NOMO-1 treated with dmso at 0.1 percent for 144 hours (cell line): ENCODE measurements around the gene NFX1.
"Not testable (repeated sequence)": the region's sequence is repeated elsewhere in the genome, so short reads cannot be mapped to it uniquely, and the experiment has no call there.

Experiments used
- DNase-seq: peaks from one replicate; lab custom pipeline; 2025; ENCODE audit not compliant: unreplicated experiment; lab: John Stamatoyannopoulos, UW

Gene NFX1

DNA sequence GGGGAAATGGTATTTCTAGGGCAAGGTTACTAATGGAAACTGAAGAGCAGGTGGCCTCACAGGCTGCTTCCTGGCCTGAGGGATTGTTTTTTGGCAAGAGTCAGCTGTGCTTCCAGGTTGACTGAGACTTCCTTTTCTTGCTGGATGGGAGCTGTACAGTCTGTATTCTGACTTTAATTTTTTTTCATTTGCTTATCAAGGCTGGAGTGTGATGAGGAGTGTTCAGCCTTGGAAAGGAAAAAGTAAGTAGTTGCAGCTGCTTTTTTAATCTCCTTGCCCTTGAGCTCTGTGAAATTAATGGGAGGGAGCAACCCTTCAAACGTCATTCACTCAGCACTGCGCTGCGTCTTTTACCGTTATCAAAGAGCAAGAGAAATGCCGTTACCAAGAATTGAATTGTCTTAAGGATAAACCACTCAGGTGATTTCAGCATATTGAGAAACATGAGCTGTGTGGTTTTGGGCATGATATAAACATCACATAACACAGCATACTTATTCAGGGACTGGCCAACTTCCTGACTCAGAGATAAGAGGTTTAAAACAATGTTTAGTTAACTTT is 64.4 kb downstream of the NFX1 start:
- DNase-seq, result no peak

DNA sequence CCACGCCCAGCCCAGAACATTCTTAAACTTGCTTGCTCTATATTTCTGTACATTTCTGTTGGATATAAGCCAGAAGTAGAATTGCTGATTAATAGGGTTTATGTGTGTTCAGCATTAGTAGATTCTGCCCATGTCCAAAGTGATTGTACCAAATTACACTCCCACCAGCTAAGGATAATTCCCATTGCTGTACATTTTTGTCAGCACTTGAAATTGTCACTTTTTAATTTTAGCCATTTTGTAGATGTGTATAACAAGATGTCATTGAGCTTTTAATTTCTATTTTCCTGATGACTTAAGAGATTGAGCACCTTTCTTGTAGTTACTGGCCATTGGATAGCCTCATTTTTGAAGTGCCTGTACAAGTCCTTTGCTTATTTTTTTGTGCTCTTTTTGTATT is 65.6 kb downstream of the NFX1 start:
- DNase-seq, result no peak

DNA sequence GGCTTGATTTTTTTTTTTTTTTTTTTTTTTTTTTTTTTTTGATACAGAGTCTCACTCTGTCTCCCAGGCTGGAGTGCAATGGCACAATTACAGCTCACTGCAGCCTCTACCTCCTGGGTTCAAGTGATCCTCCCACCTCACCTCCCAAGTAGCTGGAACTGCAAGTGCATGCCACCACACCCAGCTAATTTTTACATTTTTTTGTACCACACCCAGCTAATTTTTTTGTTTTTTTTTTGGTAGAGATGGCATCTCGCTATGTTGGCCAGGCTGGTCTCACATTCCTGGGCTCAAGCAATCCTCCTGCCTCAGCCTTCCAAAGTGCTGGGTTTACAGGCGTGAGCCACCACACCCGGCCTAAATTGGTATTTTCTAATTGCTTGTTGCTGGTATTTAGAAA is 68.3 kb downstream of the NFX1 start:
- DNase-seq, result not testable (repeated sequence)

DNA sequence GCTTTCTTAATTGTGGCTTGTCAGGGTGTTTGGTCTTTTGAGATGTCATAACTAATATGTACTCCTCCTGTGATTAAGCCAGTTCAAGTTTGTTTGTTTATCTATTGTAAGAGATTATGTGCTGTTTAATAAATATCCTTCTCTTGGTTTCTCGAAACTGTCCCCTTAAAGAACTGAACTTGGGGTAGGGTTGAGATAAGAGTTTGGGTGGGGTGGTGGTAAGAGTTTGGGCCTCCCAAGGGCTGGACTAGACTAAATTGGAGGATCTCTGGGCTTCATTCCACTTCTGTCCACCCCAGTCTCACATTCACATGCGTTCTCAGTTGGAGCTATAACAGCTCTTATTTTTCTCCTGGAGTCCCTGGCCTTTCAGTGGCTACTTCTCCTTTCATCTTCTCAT is 73.8 kb downstream of the NFX1 start:
- DNase-seq, result no peak

DNA sequence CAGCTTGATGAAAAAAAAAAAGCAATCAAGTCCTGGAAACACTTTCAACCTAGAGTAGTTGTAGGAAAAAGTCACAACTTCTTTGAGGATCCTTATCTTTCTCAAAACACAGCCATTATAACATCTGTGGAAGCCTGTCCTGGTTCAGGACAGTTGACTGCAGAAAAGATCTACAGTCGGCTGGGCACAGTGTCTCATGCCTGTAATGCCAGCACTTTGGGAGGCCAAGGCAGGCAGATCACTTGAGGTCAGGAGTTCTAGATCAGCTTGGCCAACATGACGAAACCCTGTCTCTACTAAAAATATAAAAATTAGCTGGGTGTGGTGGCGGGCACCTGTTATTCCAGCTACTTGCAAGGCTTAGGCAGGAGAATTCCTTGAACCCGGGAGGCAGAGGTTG is 74.5 kb downstream of the NFX1 start:
- DNase-seq, result not testable (repeated sequence)

DNA sequence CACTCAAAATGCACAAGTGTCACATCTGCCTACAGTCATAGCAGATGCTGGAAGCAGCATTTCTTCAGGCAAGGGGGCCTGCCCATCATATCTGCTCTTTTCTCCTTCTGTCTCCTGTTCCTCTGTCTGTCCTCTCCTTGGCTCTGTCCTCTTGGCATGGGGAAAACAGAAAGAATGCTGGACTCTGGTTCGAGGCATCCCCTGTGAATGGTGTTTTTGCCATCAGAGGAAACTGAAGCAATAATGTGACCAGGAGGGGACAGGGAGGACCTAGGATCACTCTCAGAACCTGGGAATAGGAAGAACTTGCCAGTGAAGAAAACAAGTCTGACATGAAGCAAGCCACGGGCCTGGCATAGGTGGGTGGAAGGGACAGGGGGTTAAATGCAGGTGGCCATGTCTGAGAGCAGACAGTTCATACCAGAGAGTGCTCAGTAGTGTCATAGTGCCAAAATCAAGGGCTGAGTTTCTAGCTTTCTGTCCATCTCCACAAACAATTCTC is 76.7 kb downstream of the NFX1 start:
- DNase-seq, result no peak

DNA sequence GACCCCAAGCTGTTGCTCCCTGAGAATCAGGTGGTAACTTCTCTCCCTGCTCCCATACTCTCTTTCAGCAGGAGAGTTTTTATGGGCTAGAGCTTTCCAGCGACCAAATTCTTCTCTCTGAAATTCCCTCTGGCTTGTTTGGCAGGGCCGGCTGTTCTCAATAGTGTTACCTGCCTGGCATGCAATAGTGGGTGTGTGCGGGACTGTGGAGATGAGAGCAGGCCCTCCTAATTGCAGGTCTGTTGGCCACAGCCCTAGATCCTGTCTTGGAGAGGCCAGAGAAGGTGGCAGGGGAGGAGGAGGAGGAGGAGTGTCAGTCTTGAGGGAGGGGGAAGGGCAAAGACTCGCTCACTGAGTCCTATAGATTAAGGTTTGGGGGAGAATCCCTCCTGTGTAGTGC is 82.6 kb downstream of the NFX1 start:
- DNase-seq, result no peak

DNA sequence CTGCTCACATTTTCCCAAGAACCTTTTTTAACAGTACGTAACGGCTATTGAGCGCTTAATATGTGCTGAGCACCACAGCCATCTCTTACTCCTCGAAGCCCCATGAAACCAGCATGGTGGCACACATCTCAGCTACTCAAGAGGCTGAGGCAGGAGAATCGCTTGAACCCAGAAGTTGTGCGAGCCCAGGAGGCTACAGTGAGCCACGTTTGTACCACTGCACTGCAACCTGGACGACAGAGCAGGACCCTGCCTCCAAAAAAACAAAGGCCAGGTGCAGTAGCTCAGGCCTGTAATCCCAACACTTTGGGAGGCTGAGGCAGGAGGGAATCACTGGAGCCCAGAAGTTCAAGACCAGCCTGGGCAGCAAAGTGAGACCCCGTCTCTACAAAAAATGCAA is 83.9 kb downstream of the NFX1 start:
- no peak for DNase-seq

DNA sequence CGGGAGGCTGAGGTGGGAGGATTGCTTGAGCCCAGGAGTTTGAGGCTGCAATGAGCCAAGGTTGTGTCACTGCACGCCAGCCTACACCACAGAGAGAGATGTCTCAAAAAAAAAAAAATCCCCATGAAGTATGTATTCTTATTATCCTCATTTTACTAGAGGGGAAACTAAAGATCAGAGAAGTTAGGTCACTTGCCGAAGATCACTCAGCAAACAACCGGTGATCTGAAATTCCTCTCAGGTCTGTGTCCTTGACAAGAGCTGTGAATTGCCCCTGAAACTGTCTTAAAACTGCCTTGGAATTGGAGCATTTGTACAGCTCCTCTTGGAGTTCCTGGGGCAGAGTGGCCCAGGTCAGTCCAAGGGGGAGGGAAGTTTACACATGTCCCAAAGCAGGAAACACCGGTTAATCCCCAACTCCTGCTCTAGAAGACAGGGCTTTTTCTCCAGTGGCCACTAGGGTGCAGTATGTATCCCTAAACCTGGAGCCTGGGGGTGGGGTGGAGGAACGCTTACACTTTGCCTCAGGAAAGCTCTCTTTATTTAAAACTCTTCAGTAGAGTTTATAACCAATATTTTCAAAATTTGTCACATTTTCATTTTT is 84.4 kb downstream of the NFX1 start:
- DNase-seq, result peak; percentile 67

DNA sequence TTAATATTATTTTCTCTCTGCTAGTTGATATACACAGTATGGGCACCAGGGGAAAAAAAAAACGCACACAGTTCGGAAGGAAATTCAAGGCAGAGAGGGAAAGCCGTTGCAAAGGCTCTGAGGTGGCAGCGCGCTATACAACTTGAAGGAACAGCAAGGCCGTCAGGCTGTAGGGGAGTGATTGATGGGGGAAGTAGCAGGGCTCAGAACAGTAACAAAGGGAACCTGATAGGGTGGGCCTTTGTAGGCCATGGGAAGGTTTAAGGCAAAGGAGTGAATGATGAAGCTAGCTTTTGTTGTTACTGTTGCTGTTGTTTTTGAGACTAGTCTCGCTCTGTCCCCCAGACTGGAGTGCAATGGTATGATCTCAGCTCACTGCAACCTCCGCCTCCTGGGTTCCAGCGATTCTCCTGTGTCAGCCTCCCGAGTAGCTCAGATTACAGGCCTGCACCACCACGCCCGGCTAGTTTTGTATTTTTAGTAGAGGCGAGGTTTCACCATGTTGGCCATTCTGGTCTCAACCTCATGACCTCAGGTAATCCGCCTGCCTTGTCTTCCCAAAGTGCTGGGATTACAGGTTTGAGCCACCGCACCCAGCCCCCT is 85.0 kb downstream of the NFX1 start:
- DNase-seq, result no peak

DNA sequence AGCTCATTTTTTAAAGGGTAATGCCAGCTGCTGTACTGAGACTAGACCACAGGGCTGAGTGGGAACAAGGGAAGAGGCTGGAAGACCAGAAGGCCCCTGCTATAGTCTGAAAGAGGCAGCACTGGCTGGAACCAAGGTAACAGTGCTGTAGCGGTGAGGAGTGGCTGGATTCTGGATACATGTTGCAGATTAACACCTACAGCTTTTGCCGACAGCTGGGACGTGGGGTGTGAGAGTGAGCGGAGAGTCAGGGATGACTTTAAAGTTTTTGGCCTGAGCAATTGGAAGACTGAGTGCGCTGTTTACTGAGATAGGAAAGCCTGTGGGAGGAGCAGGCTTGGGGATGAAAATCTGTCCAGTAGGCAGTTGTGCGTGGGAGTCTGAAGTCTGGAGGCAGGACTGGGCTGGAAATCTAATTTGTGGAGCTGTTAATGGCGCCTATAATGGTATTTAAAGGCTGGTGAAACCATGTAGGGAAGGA is 85.6 kb downstream of the NFX1 start:
- no peak for DNase-seq

DNA sequence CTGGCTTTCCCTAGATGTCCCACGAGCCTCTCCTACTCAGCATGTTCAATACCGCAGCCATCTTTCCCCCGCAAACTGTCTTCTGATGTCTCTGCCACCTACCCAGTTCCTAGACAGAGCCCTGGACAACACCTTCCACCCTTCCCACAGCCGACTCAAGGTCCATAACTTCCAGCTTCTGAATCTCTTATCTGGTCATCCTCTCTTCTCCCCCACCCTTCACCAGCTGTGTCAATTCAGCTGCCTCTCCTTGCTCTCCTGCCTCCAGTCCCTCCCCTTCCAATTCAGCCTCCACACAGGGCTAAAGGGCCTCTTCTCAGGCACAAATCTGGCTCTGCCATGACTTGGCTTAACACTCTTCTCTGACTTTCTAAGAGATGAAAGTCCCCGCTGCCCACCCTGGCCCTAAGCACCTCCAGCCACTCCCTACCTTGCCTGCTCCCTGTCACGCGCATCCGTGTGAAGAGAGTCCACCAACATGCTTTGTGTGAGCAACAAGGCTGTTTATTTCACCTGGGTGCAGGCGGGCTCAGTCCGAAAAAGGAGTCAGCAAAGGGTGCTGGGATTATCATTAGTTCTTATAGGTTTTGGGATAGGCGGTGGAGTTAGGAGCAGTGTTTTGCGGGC is 86.9 kb downstream of the NFX1 start:
- DNase-seq, result no peak

DNA sequence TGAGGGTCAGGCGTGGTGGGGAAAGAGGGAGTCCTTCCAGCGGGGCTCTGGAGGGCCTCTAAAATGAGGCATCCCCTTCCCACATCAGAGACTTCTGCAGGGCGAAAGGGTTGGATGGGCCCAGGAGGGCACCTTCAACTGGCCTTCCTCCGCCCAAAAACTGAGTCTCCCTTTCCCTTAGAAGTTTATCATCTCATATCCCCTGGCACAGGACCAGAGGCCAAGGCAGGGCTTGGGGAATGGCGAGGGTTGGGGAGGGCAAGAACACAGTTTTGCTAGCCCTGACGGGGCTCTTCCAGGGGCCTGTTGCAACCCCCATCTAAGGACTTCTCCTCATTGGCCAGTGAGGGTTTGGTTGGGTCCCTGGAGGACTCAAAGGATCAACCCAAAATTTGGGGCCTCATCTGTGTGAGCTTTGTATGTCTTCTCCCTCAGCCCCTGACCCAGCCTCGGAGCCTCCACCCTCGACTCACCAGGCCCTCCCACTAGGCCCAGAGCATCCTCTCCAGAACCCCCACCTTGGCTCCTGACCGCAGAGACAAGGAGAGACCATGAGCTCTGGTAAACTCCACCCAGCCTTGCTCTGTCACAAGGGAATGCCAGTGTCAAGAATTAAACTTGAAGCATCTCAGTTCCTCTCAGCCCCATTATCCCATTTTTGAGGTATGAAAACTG is 87.9 kb downstream of the NFX1 start:
- DNase-seq, result no peak

DNA sequence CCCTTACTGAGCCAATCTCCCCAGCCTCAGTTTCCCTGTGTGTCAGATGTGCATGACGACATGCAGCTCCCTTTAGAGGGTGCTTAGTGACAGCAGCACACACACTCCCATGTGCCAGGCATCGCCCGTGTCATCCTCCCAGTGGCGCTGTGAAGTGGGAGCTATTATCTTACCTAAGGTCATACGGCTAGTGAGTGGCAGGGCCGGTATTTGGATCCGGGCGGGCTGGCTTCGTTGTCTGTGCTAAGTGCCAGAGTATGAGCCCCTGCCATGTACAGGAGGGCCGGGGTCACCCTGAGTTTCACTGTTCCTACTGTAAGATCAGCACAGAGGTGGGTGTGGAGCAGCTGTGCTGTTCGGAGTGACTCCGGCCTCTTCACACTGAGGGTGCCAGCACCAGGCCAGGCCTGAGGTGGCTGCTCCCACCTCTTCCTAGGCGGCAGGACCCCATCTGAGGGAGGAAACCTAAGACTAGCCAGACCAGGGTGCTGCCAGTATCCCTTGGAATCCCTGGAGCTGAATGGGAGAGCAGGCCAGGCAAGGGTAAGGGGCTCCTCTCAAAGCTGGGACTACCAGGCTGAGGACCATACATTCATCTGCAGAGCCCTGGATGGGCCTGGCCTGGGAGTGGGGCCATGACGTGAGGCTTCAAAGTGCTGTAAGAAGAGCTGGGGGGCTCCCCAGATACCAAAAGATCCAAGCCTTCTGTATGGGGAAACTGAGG is 89.5 kb downstream of the NFX1 start:
- DNase-seq, result no peak

DNA sequence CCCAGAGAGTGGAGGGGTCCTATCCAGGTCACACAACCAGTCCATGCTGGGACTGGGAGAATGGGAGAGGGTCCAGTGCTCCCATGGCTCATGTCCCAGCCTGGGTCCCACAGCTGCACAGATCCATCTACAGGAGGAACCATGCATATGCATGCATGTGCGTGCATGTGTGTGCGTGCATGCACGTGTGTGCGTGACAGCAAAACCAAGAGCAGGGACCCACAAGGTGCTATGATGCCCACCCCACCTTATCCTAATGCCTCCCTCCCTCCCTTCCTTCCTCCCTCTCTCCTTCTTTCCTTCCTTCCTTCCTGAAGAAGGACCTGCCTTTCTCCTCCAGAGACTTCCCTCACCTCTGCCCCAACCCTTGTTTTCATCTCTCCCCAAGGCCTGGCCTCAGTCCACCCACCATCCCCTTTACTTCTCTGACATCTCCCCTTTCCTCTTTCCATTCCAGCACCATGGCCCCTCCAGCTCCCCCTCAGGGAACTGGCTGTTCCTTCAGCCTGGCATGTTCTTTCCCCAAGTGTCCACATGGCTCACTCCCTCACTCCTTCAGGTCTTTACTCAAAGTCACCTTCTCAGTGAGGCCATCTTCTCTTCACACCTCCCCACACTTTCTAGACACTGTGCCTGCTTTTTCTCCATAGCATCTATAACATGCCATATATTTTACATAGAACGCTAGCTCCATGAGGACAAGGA is 90.2 kb downstream of the NFX1 start:
- DNase-seq, result no peak

DNA sequence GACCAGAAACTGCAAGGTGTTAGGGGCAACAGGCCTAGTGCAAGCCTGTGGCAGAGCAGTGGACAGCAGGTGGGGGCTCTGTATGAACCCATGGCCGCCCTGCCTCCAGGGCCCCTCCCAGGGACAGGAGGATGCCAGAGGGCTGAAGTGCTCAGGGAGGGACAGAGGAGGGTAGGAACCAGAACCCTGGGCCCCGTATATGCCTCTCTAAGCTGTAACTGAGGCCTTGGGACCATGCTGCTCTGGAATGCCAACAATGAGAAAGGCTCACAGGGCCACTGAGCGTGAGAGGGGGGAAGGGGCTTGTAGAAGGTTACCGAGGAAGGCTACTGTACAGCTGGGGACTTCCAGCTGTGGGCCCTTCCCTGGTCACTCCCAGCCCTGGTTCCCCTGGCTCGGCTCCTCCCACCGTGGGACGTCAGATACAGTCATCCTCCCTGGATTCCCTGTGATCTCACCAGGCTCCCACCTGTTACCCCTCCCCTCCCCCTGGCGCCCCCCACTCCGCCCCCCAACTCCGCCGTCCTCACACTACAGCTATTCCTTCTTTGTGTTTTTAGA is 91.0 kb downstream of the NFX1 start:
- no peak for DNase-seq

DNA sequence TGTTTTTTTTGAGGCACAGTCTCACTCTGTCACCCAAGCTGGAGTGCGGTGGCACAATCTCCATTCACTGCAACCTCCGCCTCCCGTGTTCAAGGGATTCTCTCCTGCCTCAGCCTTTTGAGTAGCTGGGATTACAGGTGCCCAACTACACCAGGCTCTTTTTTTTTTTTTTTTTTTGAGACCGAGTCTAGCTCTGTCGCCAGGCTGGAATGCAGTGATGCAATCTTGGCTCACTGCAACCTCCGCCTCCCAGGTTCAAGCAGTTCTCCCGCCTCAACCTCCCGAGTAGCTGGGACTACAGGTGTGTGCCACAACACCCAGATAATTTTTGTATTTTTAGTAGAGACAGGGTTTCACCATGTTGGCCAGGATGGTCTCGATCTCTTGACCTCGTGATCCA is 92.1 kb downstream of the NFX1 start:
- not testable (repeated sequence) for DNase-seq

DNA sequence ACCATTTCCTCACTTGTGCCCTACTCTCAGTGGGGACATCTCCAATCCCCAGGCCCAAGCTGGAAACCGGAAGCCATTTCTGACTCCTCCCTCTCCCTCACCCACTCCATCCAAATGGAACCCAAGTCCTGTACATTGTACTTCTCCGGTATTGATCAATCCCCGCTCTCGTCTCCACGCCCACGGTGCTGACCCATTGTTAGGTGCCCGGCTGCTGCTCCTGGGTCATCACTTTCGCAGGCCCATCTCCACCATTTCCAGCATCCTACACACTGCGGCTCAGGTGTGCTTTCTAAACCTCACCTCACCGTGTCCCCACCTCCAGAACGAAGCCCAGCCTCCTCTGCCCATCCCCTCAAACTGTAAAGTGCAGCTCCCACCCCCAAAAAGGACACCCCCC is 93.1 kb downstream of the NFX1 start:
- DNase-seq, result not testable (repeated sequence)

DNA sequence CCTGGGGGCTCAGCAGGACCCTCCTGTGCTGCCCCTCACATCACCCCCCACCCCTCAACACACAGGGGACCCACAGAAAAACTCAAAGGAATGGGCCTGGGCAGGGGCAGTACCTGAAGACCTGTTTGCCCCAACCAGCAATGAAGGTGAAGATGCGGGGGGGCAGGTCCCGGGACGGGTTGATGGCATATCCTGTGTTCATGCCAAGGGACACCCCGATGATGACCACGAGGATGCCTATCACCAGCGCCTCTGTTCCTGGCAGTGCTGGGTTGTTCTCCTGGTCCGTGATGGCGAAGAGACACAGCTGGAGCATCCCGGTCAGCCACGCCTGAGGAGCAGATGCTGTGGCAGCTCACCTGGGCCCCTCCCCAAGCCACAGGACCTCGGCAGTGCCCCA is 95.2 kb downstream of the NFX1 start:
- DNase-seq, result not testable (repeated sequence)
